Psoas muscle (tissue), 8 donors: Measurements from ENCODE around the gene IGSF9. TPM values are rescaled to one million over a fixed set of nuclear protein-coding genes. Genes with fewer than 3 reads are reported as not detected.

Source experiments
- ATAC-seq, 4 donors: fragments of 200-7000 bp; cut with Tn5 transposase; one replicate each; pipeline ENCODE4 v1.9.1; 2020; ENCODE audit warnings: moderate library complexity in 3 of 4, mild to moderate bottlenecking in 2 of 4
- DNase-seq, 2 donors: peaks; one replicate each; pipeline ENCODE4 v3.0.0-alpha.2; 2020
- H3K27ac ChIP-seq: fragments of 200-600 bp; one replicate; pipeline ENCODE4 v1.8.0; 2022
- H3K27me3 ChIP-seq, 3 donors: fragments of 200-600 bp in 1 of 3; one replicate each; pipeline versions ENCODE4 v1.6.1 to v1.8.0; 2013 to 2022; ENCODE audit warnings: low read length in 2 of 3, mild to moderate bottlenecking in 2 of 3, moderate library complexity in 1 of 3; ENCODE audit not compliant: insufficient read depth in 3 of 3
- H3K36me3 ChIP-seq, 2 donors: fragments of 200-600 bp in 1 of 2; one replicate each; pipeline versions ENCODE4 v1.6.1 to v1.8.0; 2013 to 2022; ENCODE audit warnings: low read depth in 1 of 2, mild to moderate bottlenecking in 1 of 2, moderate library complexity in 1 of 2; ENCODE audit not compliant: insufficient read depth in 1 of 2
- H3K4me1 ChIP-seq: fragments of 200-600 bp; one replicate; pipeline ENCODE4 v1.8.0; 2022
- H3K4me3 ChIP-seq: fragments of 200-600 bp; one replicate; pipeline ENCODE4 v1.8.0; 2022; ENCODE audit warnings: mild to moderate bottlenecking
- H3K9me3 ChIP-seq: fragments of 200-600 bp; one replicate; pipeline ENCODE4 v1.8.0; 2022
- CTCF ChIP-seq: fragments of 200-600 bp; IDR thresholded peaks from one replicate; pipeline ENCODE4 v1.8.0; 2022; ENCODE audit warnings: antibody characterized with exemption
- WGBS, 3 donors: extraction: QIAGEN DNeasy Blood & Tissue Kit; methylation state at CpG; one replicate each; pipeline versions ENCODE4 v1.1.6 to v1.1.7; 2013; 5-methylcytosine and 5-hydroxymethylcytosine counted together
- intact Hi-C, 2 donors: fragments of 100-400 bp; cut with DNase I; formaldehyde crosslinking; loops; one replicate each; pipeline versions ENCODE4 v1.11.0 to v1.14.2; 2022
- polyA plus RNA-seq, 3 donors: library from polyadenylated mRNA; stranded (reverse); fragments of 200-250 nt; gene quantifications; one replicate each; pipeline ENCODE4 v1.2.3, GENCODE V29; 2013
- total RNA-seq, 4 donors: library from RNA; stranded (reverse); fragmentation: NEBNext Ultra II Directional in 2 of 4; extraction: Animal tissue kit (Norgen Biotek cat#: 25700) in 2 of 4; gene quantifications; one replicate each; pipeline versions ENCODE4 v1.2.1 to v1.2.4, GENCODE V29; 2021 to 2023
- donor health status: healthy with polysubstance abuse.
- donor health status: DM: no; HTN: no; CAD: no; lungs with moderate emphysema.
- donor health status: Bipolar disorder and iron deficiency.
- donor health status: healthy.
- donor health status: DM: yes; HTN: yes; CAD: no.
- donor health status: DM: no; HTN: no; CAD: no.
- donor health status: DM: no; HTN: no; CAD: no.
- donor health status: DM: yes; HTN: yes; CAD: no.

IGSF9 gene
- total and polyA plus RNA-seq, 7 donors, result 0.01 TPM; not detected in 5

DNA sequence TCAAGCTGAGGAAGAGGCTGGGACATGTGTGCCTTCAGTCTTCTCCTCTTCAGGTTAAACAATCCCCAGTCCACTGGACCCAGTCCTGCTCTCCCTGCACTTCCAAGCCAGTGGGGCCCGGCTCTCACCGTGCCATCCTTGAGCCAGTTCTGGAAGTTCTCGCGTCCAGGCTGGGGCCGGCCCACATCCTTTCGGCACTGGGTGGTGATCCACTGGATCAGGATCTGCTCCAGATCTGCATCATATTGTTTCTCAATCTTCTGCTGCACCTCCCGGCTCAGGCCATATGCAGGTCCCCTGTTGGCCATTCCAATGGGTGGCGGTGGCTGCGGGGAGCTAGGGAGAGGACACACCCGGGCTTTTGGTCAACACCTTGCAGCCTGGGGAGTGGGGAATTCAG is 25.2 kb downstream of the IGSF9 start:
- ATAC-seq (no peak), DNase-seq (no peak)
- Histone ChIP-seq H3K4me3 (no peak overlapping the region), H3K36me3 (peaks cover 0 to 21% of the 10 kb centered on the region in 2 donors), H3K27ac (no peak overlapping the region), H3K9me3 (no peaks in the 10 kb centered on the region), H3K27me3 (peaks cover 0 to 7% (median 3%) of the 10 kb centered on the region in 3 donors), H3K4me1 (peaks cover 28% of the 10 kb centered on the region)
- TF ChIP-seq CTCF, result no peak
- intact Hi-C loops, result no loop called here
- 69 to 78% (median 70%) methylated on average over 10 of the region's 10 CpGs for WGBS, 3 donors

DNA sequence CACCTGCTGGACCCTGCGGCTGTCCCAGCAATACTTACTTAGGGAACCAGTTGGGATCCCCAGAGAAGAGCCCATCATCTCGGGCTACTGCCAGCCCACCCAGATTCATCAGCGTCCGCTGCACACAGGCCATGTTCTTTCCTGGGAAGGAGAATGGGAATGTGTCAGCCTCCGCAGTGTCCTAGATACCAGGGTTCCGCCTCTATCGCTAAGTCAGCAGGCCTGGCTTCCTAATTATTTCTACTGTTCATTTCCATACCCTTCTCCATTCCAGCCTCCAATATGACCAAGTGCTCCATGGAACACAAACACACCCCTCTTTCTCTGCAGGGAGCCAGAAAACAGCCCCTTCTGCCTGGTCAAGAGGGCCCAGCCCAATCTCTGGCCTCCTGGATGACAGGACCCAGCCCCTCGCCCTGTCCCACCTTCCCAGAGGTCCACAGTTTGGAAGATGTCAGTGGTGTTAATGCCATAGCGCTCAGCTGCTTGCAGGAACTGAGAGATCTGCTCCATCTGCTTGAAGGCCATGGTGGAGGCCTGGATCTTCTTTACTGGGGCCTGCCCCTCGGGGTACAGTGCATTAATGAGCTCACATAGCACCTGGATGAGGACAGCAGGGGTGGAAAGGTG is 26.1 kb downstream of the IGSF9 start:
- intact Hi-C loops, result no loop called here
- Histone ChIP-seq H3K27me3 (no peaks in the 10 kb centered on the region), H3K36me3 (peaks cover 0 to 21% of the 10 kb centered on the region in 2 donors), H3K4me1 (peaks cover 28% of the 10 kb centered on the region), H3K9me3 (no peaks in the 10 kb centered on the region), H3K27ac (no peak overlapping the region), H3K4me3 (no peak overlapping the region)
- DNase-seq (no peak), ATAC-seq (no peak)
- WGBS, 3 donors, result 58 to 75% (median 68%) methylated on average over 10 of the region's 10 CpGs
- no peak for TF ChIP-seq CTCF

- H3K27me3 ChIP-seq, result no peaks in the 10 kb centered on the region
- no peak overlapping the region for H3K4me3 ChIP-seq
- no peaks in the 10 kb centered on the region for H3K9me3 ChIP-seq
- TF ChIP-seq CTCF, result no peak
- no peak overlapping the region for H3K27ac ChIP-seq
- ATAC-seq (peak in 1 of 4 donors; percentile 29), DNase-seq (no peak)
- peaks cover 28% of the 10 kb centered on the region for H3K4me1 ChIP-seq
- 26 to 66% (median 31%) methylated on average over 13 of the region's 13 CpGs for WGBS, 3 donors
- intact Hi-C loops, result no loop called here
- peaks cover 0 to 21% of the 10 kb centered on the region in 2 donors for H3K36me3 ChIP-seq
Observed at GRCh38 chr1:159918352-159919200, 26.8 kb downstream of the IGSF9 start.

- DNase-seq (no peak), ATAC-seq (peak in 1 of 4 donors; percentile 18)
- Histone ChIP-seq H3K4me1 (peaks cover 27% of the 10 kb centered on the region), H3K4me3 (no peak overlapping the region), H3K27ac (no peak overlapping the region), H3K9me3 (no peaks in the 10 kb centered on the region), H3K27me3 (no peaks in the 10 kb centered on the region), H3K36me3 (peaks cover 0 to 21% of the 10 kb centered on the region in 2 donors)
- no peak for TF ChIP-seq CTCF
- 68 to 75% (median 71%) methylated on average over 5 of the region's 5 CpGs for WGBS, 3 donors
- intact Hi-C loops, result no loop called here
Observed at GRCh38 chr1:159917533-159918351, 27.7 kb downstream of the IGSF9 start.
